ENCODE measurements around the gene DRC7. TPM values are rescaled to one million over a fixed set of nuclear protein-coding genes. Genes with fewer than 3 reads are reported as not detected.

The DRC7 gene
- total RNA-seq, 1 donor from 2014 or later = 7.4 TPM

DNA sequence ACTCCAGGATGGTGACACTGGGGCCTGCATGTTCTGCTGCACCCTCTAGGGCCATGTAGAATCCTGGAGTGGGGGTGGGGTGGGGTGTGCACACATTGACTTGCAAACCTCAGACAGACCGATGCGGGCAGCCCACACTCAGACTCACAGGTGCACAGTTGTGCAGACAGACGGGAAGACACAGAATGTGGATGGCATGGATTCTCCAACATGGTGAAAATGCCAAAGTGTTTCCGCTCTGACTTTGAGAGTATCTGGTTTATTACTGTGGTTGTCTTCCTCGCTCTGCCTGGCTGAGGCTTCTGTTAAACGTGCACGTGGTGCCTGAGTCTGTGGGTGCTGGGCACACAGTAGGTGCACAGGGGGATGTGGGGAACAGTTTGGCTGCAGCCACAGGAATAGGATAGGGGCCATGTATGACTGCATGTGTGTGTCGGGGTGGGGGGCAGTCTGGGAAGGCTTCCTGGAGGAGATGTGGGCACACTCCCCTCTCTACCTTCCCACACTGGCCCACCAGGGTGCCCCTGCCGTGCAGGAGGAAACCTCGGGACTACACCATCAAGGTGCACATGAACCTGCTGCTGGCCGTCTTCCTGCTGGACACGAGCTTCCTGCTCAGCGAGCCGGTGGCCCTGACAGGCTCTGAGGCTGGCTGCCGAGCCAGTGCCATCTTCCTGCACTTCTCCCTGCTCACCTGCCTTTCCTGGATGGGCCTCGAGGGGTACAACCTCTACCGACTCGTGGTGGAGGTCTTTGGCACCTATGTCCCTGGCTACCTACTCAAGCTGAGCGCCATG is 35.5 kb upstream of the DRC7 start:
- TF ChIP-seq, protein P1, sequence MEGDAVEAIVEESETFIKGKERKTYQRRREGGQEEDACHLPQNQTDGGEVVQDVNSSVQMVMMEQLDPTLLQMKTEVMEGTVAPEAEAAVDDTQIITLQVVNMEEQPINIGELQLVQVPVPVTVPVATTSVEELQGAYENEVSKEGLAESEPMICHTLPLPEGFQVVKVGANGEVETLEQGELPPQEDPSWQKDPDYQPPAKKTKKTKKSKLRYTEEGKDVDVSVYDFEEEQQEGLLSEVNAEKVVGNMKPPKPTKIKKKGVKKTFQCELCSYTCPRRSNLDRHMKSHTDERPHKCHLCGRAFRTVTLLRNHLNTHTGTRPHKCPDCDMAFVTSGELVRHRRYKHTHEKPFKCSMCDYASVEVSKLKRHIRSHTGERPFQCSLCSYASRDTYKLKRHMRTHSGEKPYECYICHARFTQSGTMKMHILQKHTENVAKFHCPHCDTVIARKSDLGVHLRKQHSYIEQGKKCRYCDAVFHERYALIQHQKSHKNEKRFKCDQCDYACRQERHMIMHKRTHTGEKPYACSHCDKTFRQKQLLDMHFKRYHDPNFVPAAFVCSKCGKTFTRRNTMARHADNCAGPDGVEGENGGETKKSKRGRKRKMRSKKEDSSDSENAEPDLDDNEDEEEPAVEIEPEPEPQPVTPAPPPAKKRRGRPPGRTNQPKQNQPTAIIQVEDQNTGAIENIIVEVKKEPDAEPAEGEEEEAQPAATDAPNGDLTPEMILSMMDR (conservative IDR thresholded peaks at IDR 0.05) = no peak
- Mint-ChIP-seq H3K27ac (no peak overlapping the region), H3K36me3 (no peaks in the 10 kb centered on the region), H3K27me3 (no peaks in the 10 kb centered on the region), H3K4me1 (ENCODE audit: unreplicated experiment) (no peaks in the 10 kb centered on the region), H3K9me3 (no peaks in the 10 kb centered on the region), H3K4me3 (no peak overlapping the region)
- no peak for DNase-seq (ENCODE audit: extremely low spot score, unreplicated experiment)

DNA sequence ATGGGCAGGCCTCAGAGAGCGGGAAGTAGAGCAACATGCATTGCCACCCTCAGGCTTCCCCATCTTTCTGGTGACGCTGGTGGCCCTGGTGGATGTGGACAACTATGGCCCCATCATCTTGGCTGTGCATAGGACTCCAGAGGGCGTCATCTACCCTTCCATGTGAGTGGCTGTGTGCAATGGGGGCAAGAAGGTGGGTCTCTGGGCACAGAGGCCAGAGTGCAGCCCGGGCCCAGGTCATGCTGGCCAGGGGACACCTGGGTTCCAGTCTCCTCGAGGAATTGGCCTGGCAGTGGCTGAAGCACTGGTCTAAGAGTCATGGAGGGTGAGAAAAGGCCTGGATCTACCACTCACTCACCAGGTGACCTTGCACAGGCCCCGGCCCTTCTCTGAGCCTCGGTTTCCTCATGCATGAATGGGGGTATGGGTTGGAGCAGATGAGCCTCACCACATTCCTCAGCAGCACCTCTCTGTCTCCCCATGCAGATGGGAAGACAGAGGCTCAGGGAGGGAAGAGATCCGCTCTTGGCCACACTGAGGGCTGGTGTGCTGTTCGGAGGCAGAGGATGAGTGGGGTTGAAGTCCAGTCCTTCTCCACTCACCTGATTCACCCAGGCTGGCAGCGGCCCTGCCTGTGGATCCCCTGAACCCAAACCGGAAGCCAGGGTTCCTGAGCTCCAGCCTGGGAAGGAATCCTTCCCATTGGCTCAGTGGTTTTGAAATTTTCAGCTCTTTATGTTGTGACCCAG is 33.7 kb upstream of the DRC7 start:
- H3K27ac Mint-ChIP-seq = no peak overlapping the region
- no peak overlapping the region for H3K4me3 Mint-ChIP-seq
- no peaks in the 10 kb centered on the region for H3K27me3 Mint-ChIP-seq
- H3K9me3 Mint-ChIP-seq = no peaks in the 10 kb centered on the region
- no peaks in the 10 kb centered on the region for H3K4me1 Mint-ChIP-seq (ENCODE audit: unreplicated experiment)
- H3K36me3 Mint-ChIP-seq = no peaks in the 10 kb centered on the region
- TF ChIP-seq, protein P1 (conservative IDR thresholded peaks at IDR 0.05) = no peak
- DNase-seq (ENCODE audit: extremely low spot score, unreplicated experiment) = no peak

DNA sequence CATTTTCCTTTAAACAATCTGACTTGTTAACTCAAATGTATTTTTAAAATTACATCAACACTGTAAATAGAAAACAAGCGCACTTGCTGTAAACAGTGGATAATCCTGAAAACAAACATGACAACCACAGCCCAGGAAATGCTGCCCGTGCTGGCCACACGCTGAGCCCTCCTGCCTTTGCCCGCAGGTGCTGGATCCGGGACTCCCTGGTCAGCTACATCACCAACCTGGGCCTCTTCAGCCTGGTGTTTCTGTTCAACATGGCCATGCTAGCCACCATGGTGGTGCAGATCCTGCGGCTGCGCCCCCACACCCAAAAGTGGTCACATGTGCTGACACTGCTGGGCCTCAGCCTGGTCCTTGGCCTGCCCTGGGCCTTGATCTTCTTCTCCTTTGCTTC is 33.1 kb upstream of the DRC7 start:
- Mint-ChIP-seq H3K27ac (no peak overlapping the region), H3K9me3 (no peaks in the 10 kb centered on the region), H3K27me3 (no peaks in the 10 kb centered on the region), H3K4me1 (ENCODE audit: unreplicated experiment) (no peaks in the 10 kb centered on the region), H3K4me3 (no peak overlapping the region), H3K36me3 (no peaks in the 10 kb centered on the region)
- TF ChIP-seq, protein P1 (conservative IDR thresholded peaks at IDR 0.05) = no peak
- DNase-seq (ENCODE audit: extremely low spot score, unreplicated experiment) = no peak

DNA sequence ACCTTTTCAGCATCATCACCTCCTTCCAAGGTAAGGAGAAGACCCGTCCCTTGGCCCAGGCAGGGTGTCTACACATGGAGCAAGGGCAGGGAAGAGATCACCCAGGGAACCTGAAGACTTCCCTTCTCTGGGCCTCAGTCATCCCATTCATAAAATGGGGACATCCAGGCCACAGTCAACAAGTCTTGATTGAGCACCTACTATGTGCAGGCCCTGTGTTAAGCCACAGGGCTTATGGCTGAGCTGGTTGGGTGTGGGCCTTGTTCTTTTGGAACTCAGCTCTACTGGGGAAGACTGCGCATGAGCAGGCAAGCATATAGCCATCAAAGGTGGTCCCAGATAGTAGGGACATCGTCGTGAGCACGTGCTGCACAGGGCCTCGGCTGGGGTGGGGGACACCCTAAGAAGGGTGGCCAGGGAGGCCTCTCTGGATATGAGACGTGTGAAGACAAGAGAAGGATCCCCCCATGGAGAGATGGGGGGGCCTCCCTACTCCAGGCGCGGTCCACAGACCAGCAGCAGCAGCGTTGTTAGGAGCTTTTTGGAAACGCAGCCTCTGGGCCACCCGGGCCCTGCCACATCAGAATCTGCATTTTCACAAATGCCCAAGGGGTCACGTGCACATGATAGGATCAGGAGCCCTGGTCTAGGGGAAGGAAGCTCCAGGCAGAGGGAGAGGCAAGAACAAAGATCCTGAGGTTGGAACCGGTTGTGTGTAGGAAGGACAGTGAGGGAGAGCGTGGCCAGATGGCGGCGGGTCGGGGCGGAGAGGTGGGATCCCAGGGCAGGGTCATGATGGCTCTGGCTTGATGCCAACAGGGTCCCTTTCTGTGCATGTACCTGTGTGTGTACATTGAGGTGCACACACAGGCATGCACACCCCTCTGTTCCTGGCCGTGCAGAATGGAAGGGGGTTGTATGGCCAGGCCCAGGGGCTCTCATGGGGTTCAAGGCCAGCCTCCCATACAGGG is 32.4 kb upstream of the DRC7 start:
- Mint-ChIP-seq H3K4me3 (no peak overlapping the region), H3K27me3 (no peaks in the 10 kb centered on the region), H3K36me3 (no peaks in the 10 kb centered on the region), H3K27ac (no peak overlapping the region), H3K4me1 (ENCODE audit: unreplicated experiment) (no peaks in the 10 kb centered on the region), H3K9me3 (no peaks in the 10 kb centered on the region)
- DNase-seq (ENCODE audit: extremely low spot score, unreplicated experiment) = no peak
- TF ChIP-seq, protein P1 (conservative IDR thresholded peaks at IDR 0.05) = no peak

DNA sequence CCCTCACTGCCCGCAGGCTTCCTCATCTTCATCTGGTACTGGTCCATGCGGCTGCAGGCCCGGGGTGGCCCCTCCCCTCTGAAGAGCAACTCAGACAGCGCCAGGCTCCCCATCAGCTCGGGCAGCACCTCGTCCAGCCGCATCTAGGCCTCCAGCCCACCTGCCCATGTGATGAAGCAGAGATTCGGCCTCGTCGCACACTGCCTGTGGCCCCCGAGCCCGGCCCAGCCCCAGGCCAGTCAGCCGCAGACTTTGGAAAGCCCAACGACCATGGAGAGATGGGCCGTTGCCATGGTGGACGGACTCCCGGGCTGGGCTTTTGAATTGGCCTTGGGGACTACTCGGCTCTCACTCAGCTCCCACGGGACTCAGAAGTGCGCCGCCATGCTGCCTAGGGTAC is 31.2 kb upstream of the DRC7 start:
- DNase-seq (ENCODE audit: extremely low spot score, unreplicated experiment) = no peak
- Mint-ChIP-seq H3K4me3 (no peak overlapping the region), H3K4me1 (ENCODE audit: unreplicated experiment) (no peaks in the 10 kb centered on the region), H3K27me3 (no peaks in the 10 kb centered on the region), H3K9me3 (no peaks in the 10 kb centered on the region), H3K36me3 (no peaks in the 10 kb centered on the region), H3K27ac (no peak overlapping the region)
- TF ChIP-seq, protein P1 (conservative IDR thresholded peaks at IDR 0.05) = no peak
